ENCODE data around the gene MGRN1.

DNA sequence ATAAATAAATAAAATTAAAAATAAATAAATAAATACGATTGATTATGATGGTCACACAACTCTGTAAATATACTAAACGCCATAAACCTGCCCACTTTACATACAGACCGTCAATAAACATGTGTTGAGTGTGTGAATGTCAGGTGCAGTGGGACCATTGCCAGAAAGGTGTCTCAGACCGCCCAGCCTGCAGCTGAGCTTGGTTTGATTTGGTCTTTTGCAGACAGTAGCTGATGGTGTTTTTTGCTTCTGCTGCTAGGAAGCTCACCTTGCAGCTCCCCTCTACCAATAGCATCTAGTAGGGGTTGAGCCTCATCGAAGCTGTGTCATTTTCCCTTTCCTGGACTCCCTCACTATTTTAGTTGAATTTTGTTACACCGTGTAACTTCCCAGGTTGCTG is 33.4 kb upstream of the MGRN1 start:
- TF ChIP-seq, protein P1, sequence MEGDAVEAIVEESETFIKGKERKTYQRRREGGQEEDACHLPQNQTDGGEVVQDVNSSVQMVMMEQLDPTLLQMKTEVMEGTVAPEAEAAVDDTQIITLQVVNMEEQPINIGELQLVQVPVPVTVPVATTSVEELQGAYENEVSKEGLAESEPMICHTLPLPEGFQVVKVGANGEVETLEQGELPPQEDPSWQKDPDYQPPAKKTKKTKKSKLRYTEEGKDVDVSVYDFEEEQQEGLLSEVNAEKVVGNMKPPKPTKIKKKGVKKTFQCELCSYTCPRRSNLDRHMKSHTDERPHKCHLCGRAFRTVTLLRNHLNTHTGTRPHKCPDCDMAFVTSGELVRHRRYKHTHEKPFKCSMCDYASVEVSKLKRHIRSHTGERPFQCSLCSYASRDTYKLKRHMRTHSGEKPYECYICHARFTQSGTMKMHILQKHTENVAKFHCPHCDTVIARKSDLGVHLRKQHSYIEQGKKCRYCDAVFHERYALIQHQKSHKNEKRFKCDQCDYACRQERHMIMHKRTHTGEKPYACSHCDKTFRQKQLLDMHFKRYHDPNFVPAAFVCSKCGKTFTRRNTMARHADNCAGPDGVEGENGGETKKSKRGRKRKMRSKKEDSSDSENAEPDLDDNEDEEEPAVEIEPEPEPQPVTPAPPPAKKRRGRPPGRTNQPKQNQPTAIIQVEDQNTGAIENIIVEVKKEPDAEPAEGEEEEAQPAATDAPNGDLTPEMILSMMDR (conservative IDR thresholded peaks at IDR 0.05 in 1 of 2, IDR thresholded peaks at IDR 0.05 in 1 of 2; ENCODE audit: low read depth in 1 of 2, low read length in 2 of 2), result no peak
- no peak for TF ChIP-seq EZH2 (IDR thresholded peaks at IDR 0.05; ENCODE audit: low read length, missing control alignments)

Measured in fibroblast of lung (primary cell).